Esophagus squamous epithelium (tissue), 4 donors: Measurements from ENCODE around the gene CCSAP.

ENCODE experiments used
- POLR2A ChIP-seq, 4 donors: fragments of 450-650 bp; IDR thresholded peaks; one replicate each; pipeline ENCODE4 v1.6.1; 2017; ENCODE audit warnings: antibody characterized with exemption in 4 of 4, mild to moderate bottlenecking in 4 of 4, moderate library complexity in 3 of 4
- TF ChIP-seq, protein P1 (sequence below), 6 experiments: fragments of 450-650 bp in 4 of 6; fragments of 200-600 bp in 2 of 6; sonication (generic) in 2 of 6; IDR thresholded peaks; one replicate each; pipeline ENCODE4 v1.5.1; 2016 to 2019; ENCODE audit warnings: antibody characterized with exemption in 6 of 6, mild to moderate bottlenecking in 4 of 6, moderate library complexity in 4 of 6

DNA sequence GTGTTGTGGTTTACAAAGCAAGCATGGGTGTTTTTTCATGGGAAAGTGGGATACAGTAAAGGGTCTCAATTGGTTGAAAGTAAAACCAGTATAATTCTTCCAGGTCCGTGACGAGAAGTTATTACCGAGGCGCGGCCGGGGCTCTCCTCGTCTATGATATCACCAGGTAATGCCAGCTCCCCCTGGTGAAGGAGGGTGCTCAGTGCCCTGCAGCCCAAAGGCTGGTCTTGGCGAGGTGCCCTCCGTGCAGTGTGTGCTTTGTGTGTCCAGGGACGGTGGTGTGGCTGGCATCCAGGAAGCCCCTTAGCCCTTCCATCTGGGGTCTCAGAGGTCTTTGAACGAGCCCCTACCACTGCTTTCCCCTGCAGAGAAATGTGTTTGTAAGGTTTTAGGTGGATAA lies 47.1 kb downstream of the CCSAP start:
- TF ChIP-seq, protein P1, sequence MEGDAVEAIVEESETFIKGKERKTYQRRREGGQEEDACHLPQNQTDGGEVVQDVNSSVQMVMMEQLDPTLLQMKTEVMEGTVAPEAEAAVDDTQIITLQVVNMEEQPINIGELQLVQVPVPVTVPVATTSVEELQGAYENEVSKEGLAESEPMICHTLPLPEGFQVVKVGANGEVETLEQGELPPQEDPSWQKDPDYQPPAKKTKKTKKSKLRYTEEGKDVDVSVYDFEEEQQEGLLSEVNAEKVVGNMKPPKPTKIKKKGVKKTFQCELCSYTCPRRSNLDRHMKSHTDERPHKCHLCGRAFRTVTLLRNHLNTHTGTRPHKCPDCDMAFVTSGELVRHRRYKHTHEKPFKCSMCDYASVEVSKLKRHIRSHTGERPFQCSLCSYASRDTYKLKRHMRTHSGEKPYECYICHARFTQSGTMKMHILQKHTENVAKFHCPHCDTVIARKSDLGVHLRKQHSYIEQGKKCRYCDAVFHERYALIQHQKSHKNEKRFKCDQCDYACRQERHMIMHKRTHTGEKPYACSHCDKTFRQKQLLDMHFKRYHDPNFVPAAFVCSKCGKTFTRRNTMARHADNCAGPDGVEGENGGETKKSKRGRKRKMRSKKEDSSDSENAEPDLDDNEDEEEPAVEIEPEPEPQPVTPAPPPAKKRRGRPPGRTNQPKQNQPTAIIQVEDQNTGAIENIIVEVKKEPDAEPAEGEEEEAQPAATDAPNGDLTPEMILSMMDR (IDR thresholded peaks at IDR 0.05): no peak
- no peak for TF ChIP-seq POLR2A (IDR thresholded peaks at IDR 0.05)
